ENCODE results near the gene AATK. TPM values are rescaled to one million over a fixed set of nuclear protein-coding genes. Genes with fewer than 3 reads are reported as not detected.

The AATK gene
- total RNA-seq, 4 donors from 2014 or later, result 0.51 to 5.9 (median 3.0) TPM

- Histone ChIP-seq H3K4me3 (no peak overlapping the region), H3K27ac (no peak overlapping the region), H3K4me1 (no peaks in the 10 kb centered on the region), H3K9me3 (no peaks in the 10 kb centered on the region), H3K27me3 (no peaks in the 10 kb centered on the region), H3K36me3 (no peaks in the 10 kb centered on the region)
- TF ChIP-seq CTCF (IDR thresholded peaks at IDR 0.05) (no peak), POLR2A (IDR thresholded peaks at IDR 0.05) (no peak)
- intact Hi-C loops (cut with DNase I; ENCODE audit: low total_unique reads), result no loop called here
- DNase-seq, result no peak
Observed at GRCh38 chr17:81178136-81179091, 12.4 kb upstream of the AATK start.

GRCh38 chr17:81176666-81177065 lies 10.6 kb upstream of the AATK start:
- no peaks in the 10 kb centered on the region for H3K27me3 ChIP-seq
- no peak overlapping the region for H3K4me3 ChIP-seq
- H3K36me3 ChIP-seq, result no peaks in the 10 kb centered on the region
- intact Hi-C loops (cut with DNase I; ENCODE audit: low total_unique reads), result no loop called here
- TF ChIP-seq CTCF (IDR thresholded peaks at IDR 0.05), result no peak
- TF ChIP-seq POLR2A (IDR thresholded peaks at IDR 0.05), result no peak
- H3K4me1 ChIP-seq, result no peaks in the 10 kb centered on the region
- H3K27ac ChIP-seq, result no peak overlapping the region
- no peaks in the 10 kb centered on the region for H3K9me3 ChIP-seq
- DNase-seq, result no peak

GRCh38 chr17:81173762-81174155 lies 7.7 kb upstream of the AATK start:
- H3K9me3 ChIP-seq, result no peaks in the 10 kb centered on the region
- DNase-seq, result no peak
- no peaks in the 10 kb centered on the region for H3K4me1 ChIP-seq
- no peak overlapping the region for H3K27ac ChIP-seq
- H3K36me3 ChIP-seq, result no peaks in the 10 kb centered on the region
- no peaks in the 10 kb centered on the region for H3K27me3 ChIP-seq
- intact Hi-C loops (cut with DNase I; ENCODE audit: low total_unique reads), result no loop called here
- TF ChIP-seq CTCF (IDR thresholded peaks at IDR 0.05), result no peak
- TF ChIP-seq POLR2A (IDR thresholded peaks at IDR 0.05), result no peak
- H3K4me3 ChIP-seq, result no peak overlapping the region

GRCh38 chr17:81173052-81173761 lies 7.2 kb upstream of the AATK start:
- Histone ChIP-seq H3K4me1 (no peaks in the 10 kb centered on the region), H3K27ac (no peak overlapping the region), H3K4me3 (no peak overlapping the region), H3K27me3 (no peaks in the 10 kb centered on the region), H3K9me3 (no peaks in the 10 kb centered on the region), H3K36me3 (no peaks in the 10 kb centered on the region)
- no peak for TF ChIP-seq POLR2A (IDR thresholded peaks at IDR 0.05)
- TF ChIP-seq CTCF (IDR thresholded peaks at IDR 0.05), result no peak
- no peak for DNase-seq
- intact Hi-C loops (cut with DNase I; ENCODE audit: low total_unique reads), result no loop called here

GRCh38 chr17:81171941-81172340 lies 5.9 kb upstream of the AATK start:
- TF ChIP-seq CTCF (IDR thresholded peaks at IDR 0.05), result no peak
- TF ChIP-seq POLR2A (IDR thresholded peaks at IDR 0.05), result no peak
- no peaks in the 10 kb centered on the region for H3K9me3 ChIP-seq

More at GRCh38 chr17:81171941-81172340, 5.9 kb upstream of the AATK start:
- intact Hi-C loops (cut with DNase I; ENCODE audit: low total_unique reads), result no loop called here
- Histone ChIP-seq H3K36me3 (no peaks in the 10 kb centered on the region), H3K27ac (no peak overlapping the region), H3K4me3 (no peak overlapping the region), H3K4me1 (no peaks in the 10 kb centered on the region), H3K27me3 (no peaks in the 10 kb centered on the region)
- no peak for DNase-seq
